ENCODE measurements around the gene ZIC5. TPM values are rescaled to one million over a fixed set of nuclear protein-coding genes. Genes with fewer than 3 reads are reported as not detected.

ZIC5 gene
- total RNA-seq, 1 donor from 2014 or later, result 0.27 TPM

- Histone ChIP-seq H4K20me1 (ENCODE audit: insufficient read depth, low read length) (no peaks in the 10 kb centered on the region), H3K4me3 (ENCODE audit: insufficient read depth, low read depth, low read length) (no peak overlapping the region), H3K27ac (ENCODE audit: low read depth, low read length) (no peak overlapping the region), H3K9ac (ENCODE audit: low read length) (no peak overlapping the region), H3K9me3 (ENCODE audit: insufficient read depth, low read depth, low read length) (no peaks in the 10 kb centered on the region), H2AFZ (ENCODE audit: low read depth, low read length) (no peak overlapping the region), H3K79me2 (ENCODE audit: insufficient read depth, low read length) (peaks cover 4% of the 10 kb centered on the region), H3K27me3 (ENCODE audit: insufficient read depth, low read length) (peaks cover 73% of the 10 kb centered on the region), H3K36me3 (ENCODE audit: insufficient read depth, low read length) (no peaks in the 10 kb centered on the region), H3K4me2 (ENCODE audit: low read length) (no peak overlapping the region), H3K4me1 (ENCODE audit: insufficient read depth, low read length) (peaks cover 11% of the 10 kb centered on the region)
- FAIRE-seq, result no peak
- peaks cover 7% of the 10 kb centered on the region for H3K9me3 Mint-ChIP-seq (ENCODE audit: unreplicated experiment)
- no peak overlapping the region for H3K27ac Mint-ChIP-seq (ENCODE audit: unreplicated experiment)
- no peak overlapping the region for H3K4me3 Mint-ChIP-seq (ENCODE audit: unreplicated experiment)
- no peak for DNase-seq (ENCODE audit: low read depth)
- peaks cover 78% of the 10 kb centered on the region for H3K27me3 Mint-ChIP-seq (ENCODE audit: low read depth, unreplicated experiment)
- TF ChIP-seq EZH2 (IDR thresholded peaks at IDR 0.05; ENCODE audit: insufficient read depth, low read length), result no peak
- no peak for TF ChIP-seq CTCF (IDR thresholded peaks at IDR 0.05; ENCODE audit: insufficient read depth, low read depth, low read length)
- peaks cover 4% of the 10 kb centered on the region for H3K4me1 Mint-ChIP-seq (ENCODE audit: low read depth, unreplicated experiment)
- peaks cover 2% of the 10 kb centered on the region for H3K36me3 Mint-ChIP-seq (ENCODE audit: low read depth, unreplicated experiment)
These were observed 10.8 kb downstream of the ZIC5 start for GRCh38 chr13:99960663-99961311.

- Histone ChIP-seq H3K4me1 (ENCODE audit: insufficient read depth, low read length) (peaks cover 11% of the 10 kb centered on the region), H4K20me1 (ENCODE audit: insufficient read depth, low read length) (no peaks in the 10 kb centered on the region), H2AFZ (ENCODE audit: low read depth, low read length) (peak overlapping the region; percentile 71), H3K79me2 (ENCODE audit: insufficient read depth, low read length) (no peaks in the 10 kb centered on the region), H3K4me2 (ENCODE audit: low read length) (peak overlapping the region; percentile 86), H3K9me3 (ENCODE audit: insufficient read depth, low read depth, low read length) (no peaks in the 10 kb centered on the region), H3K36me3 (ENCODE audit: insufficient read depth, low read length) (no peaks in the 10 kb centered on the region), H3K27me3 (ENCODE audit: insufficient read depth, low read length) (peaks cover 78% of the 10 kb centered on the region), H3K9ac (ENCODE audit: low read length) (peak overlapping the region; percentile 43), H3K27ac (ENCODE audit: low read depth, low read length) (no peak overlapping the region), H3K4me3 (ENCODE audit: insufficient read depth, low read depth, low read length) (peak overlapping the region; percentile 53)
- Mint-ChIP-seq H3K27ac (ENCODE audit: unreplicated experiment) (no peak overlapping the region), H3K9me3 (ENCODE audit: unreplicated experiment) (peaks cover 7% of the 10 kb centered on the region), H3K36me3 (ENCODE audit: low read depth, unreplicated experiment) (peaks cover 2% of the 10 kb centered on the region), H3K4me1 (ENCODE audit: low read depth, unreplicated experiment) (peaks cover 4% of the 10 kb centered on the region), H3K4me3 (ENCODE audit: unreplicated experiment) (peak overlapping the region; percentile 73), H3K27me3 (ENCODE audit: low read depth, unreplicated experiment) (peaks cover 83% of the 10 kb centered on the region)
- FAIRE-seq, result no peak
- no peak for DNase-seq (ENCODE audit: low read depth)
- TF ChIP-seq EZH2 (IDR thresholded peaks at IDR 0.05; ENCODE audit: insufficient read depth, low read length) (peak; percentile 88), CTCF (IDR thresholded peaks at IDR 0.05; ENCODE audit: insufficient read depth, low read depth, low read length) (no peak)
These were observed 11.9 kb downstream of the ZIC5 start for GRCh38 chr13:99959540-99960230.

- no peaks in the 10 kb centered on the region for H3K79me2 ChIP-seq (ENCODE audit: insufficient read depth, low read length)
- H3K4me1 ChIP-seq (ENCODE audit: insufficient read depth, low read length), result peaks cover 11% of the 10 kb centered on the region
- H2AFZ ChIP-seq (ENCODE audit: low read depth, low read length), result no peak overlapping the region
- H3K36me3 ChIP-seq (ENCODE audit: insufficient read depth, low read length), result no peaks in the 10 kb centered on the region
- H3K9me3 ChIP-seq (ENCODE audit: insufficient read depth, low read depth, low read length), result no peaks in the 10 kb centered on the region
- Mint-ChIP-seq H3K27ac (ENCODE audit: unreplicated experiment) (no peak overlapping the region), H3K4me1 (ENCODE audit: low read depth, unreplicated experiment) (peaks cover 4% of the 10 kb centered on the region), H3K36me3 (ENCODE audit: low read depth, unreplicated experiment) (peaks cover 2% of the 10 kb centered on the region), H3K27me3 (ENCODE audit: low read depth, unreplicated experiment) (peaks cover 87% of the 10 kb centered on the region), H3K9me3 (ENCODE audit: unreplicated experiment) (peaks cover 7% of the 10 kb centered on the region), H3K4me3 (ENCODE audit: unreplicated experiment) (peak overlapping the region; percentile 45)
- H3K4me2 ChIP-seq (ENCODE audit: low read length), result peak overlapping the region; percentile 86
- peaks cover 80% of the 10 kb centered on the region for H3K27me3 ChIP-seq (ENCODE audit: insufficient read depth, low read length)
- no peak overlapping the region for H3K27ac ChIP-seq (ENCODE audit: low read depth, low read length)
- FAIRE-seq (no peak), DNase-seq (ENCODE audit: low read depth) (no peak)
- H3K9ac ChIP-seq (ENCODE audit: low read length), result no peak overlapping the region
- no peak for TF ChIP-seq CTCF (IDR thresholded peaks at IDR 0.05; ENCODE audit: insufficient read depth, low read depth, low read length)
- no peak for TF ChIP-seq EZH2 (IDR thresholded peaks at IDR 0.05; ENCODE audit: insufficient read depth, low read length)
- peak overlapping the region; percentile 53 for H3K4me3 ChIP-seq (ENCODE audit: insufficient read depth, low read depth, low read length)
- no peaks in the 10 kb centered on the region for H4K20me1 ChIP-seq (ENCODE audit: insufficient read depth, low read length)
These were observed 12.4 kb downstream of the ZIC5 start for GRCh38 chr13:99959127-99959539.
